ENCODE measurements around the gene LY86.

GRCh38 chr6:6586167-6586566, 2.4 kb upstream of the LY86 start:
- no peak for TF ChIP-seq CTCF (IDR thresholded peaks at IDR 0.05)
- TF ChIP-seq EZH2 (IDR thresholded peaks at IDR 0.05; ENCODE audit: borderline replicate concordance, insufficient read depth, low read depth, low read length, poor library complexity, severe bottlenecking), result no peak

All from B cell (primary cell).